NCI-H524 treated with DMSO at 0.1 percent for 48 hours (cell line): ENCODE results near the gene CDK11B.
"Not testable (repeated sequence)": the region's sequence is repeated elsewhere in the genome, so short reads cannot be mapped to it uniquely, and the experiment has no call there.

Source experiments
- DNase-seq: peaks from one replicate; lab custom pipeline; 2025; lab: John Stamatoyannopoulos, UW

Gene CDK11B

DNA sequence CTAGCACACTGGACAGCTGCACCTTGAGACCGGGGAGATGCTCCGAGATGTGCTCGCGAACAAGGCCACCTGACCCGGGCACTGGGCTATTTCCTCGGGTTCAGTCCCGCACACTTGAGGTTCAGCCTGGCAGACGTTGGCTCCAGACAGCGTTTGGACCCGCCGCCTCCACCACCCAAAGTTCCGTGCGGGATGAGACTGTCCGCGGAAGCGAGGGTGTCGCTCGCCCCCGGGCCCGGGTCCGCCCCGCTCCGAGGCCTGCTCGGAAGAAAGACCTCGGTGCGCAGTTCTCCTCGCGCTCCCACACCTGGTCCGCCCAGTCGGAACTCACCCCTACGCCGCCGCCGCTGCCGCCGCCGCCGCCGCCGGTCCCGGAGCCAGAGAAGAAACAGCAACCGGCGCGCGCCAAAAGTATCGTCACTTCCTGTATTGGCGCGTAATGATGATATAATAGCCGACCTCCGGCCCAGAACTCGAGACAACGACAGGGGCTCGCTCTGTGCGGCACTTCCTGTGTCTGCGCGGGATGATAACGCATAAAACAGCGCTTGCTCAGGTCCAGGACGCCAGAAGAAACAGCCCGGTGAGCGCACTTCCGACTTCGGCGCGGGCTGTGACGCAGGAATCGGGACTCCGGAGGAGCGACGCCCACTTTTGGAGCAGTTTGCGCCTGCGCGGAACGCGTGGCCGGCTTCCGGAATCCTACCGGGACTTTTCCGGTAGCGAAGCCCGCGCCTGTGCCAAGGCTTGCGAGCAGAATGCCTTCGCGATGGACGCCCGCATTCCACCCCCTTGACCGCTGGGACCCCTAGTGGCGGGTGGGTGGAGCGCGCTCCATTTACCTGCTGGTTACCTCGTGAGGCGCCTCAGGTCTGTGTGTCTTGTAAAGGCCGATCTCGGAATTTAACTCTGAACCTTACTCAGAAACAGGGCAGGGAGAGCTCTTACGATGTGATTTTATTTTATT, at the start of gene CDK11B:
Gene CDK11B, minus strand, starts transcription at position 422 of the 967 bp plus-strand sequence. CDS start 1,519 bp downstream, outside the sequence.
- DNase-seq, result peak; percentile 34

DNA sequence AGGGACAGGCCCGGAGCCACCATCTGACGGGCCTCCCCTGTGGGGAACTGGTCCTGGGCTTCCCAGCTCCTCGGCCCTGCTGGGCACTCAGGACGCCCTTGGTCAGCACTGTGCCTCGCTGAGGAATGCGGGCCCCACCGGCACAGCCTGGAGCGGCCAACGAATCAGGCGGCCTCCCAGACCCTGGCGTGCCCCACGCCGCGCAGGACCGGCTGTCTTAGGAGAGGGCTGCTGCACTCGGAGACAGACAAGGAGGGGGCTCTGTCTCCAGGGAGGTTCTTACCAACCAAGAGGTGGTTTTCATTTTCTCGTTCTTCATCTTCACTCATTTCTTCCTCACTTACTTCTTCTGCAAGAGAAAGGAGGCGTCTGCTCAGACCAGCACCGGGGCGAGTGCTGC, 49.1 kb upstream of the CDK11B start:
- DNase-seq, result not testable (repeated sequence)

DNA sequence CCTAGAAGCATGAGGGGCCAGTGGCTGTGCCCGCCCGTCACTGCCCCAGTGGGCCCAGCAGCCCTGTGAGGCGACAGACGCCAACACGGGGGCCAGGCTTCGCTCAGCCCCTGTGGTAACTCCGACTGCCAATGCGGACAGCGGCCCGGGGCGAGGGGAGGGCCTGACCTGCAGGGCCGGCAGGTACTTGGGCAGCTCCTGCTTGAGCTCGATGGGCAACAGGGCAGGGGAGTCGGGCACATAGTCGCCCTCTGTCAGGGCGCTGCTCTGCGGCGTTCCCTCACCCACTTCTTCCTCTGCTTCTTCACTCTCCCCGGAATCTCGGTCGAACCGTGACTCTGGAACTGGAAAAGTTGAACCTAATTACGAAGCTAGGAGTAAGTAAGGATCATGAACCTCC, 48.4 kb upstream of the CDK11B start:
- not testable (repeated sequence) for DNase-seq

DNA sequence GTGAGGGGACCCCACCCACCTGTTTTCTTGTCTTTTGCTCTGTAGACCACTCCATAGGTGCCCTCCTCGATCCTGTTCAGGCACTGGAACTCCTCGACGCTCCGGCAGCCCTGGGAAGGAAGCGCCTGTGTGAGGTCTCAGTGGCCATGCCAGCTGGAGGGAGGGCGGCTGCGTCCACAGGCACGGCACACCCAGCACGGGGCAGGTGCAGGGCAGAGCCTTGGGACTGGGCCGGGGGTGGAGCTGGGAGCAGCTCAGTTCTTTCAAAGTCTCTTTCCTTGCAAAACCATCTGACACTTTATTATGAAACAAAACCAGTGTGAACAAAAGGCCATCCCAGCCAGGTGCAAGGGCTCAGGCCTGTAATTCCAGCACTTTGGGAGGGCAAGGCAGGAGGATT, 46.8 kb upstream of the CDK11B start:
- DNase-seq, result not testable (repeated sequence)

DNA sequence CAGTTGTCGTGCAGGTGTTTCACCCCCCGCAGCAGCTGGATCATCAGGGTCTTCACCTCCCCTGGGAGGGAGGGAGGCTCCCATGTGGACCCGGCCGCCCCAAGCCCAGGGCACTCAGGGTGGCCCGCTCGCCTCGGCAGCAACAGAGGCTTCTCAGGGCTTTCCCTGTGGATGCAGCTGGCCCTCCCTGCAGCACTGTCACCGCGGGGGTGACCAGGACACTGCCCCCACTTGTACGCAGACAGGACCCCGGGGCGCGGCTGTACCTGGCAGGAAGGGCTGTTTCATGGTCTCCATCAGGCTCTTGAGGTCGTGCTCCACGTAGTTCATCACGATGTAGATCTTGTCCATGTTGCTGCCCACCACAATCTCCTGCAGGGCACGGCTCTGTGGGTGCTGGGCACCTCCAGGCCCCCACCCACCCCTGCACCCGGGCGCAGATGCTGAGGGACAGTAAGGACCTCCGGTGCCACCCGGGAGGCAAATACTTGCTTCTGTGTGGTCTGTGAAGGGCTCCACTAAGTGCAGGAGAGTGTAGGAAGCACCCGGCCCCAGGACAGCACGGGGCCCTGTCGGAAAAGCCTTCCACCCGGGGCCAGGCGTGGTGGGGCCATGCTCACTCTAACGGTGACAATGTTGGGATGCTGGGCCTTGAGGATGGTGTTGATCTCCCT, 45.6 kb upstream of the CDK11B start:
- not testable (repeated sequence) for DNase-seq

DNA sequence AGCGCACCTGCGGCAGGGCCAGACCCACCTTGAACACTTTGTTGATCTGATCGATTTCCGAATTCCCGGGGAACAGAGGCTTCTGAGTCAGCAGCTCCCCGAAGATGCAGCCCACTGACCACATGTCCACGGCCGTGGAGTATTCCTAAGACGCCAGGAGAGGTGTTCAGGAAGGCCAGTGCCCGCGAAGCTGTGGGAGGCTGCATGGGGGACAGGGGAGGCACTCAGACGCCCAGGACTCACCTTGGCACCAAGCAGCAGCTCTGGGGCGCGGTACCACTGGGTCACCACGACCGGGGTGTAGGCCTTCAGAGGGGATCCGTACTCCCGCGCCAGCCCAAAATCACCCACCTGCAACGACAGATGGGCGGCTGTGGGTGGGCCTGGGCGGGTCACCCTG, 45.0 kb upstream of the CDK11B start:
- DNase-seq, result no peak

DNA sequence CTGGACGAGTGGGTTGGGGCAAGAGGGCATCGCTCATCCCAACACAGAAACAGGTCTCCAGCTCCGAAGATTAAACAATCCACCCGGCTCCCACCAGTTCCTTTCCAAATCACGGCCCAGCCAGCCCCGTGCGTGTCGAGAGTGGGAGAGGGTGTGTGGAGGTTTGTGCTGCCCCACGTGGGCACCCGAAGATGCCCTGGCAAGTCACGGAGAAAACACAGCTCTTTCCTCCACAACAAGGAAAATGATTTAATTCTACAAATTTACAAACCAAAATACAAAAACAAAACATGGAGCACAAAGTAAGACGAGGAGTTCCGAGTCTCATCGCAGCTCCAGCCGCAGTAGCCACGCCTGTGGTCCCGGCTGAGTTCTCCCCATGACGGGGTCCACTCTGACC, 43.7 kb upstream of the CDK11B start:
- not testable (repeated sequence) for DNase-seq

DNA sequence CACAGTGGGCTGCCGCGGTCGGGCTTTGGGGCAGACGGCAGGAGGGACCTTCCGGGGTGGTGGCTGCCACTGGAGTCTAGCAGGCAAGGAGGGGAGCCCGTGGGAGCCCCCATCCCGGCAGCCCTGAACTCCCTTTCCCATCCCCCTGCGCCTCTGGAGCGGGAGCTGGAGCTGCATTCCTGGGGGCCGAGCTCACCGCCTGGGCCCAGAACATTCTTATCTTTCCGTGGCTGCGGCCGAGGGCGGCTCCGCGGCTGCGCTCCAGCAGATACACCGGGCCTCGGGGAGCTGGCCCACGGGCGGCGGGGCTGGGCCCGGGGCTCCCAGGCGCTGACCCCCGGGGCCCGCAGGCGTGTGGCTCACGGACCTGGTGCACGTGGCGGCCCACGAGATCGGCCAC, 41.8 kb upstream of the CDK11B start:
- not testable (repeated sequence) for DNase-seq

DNA sequence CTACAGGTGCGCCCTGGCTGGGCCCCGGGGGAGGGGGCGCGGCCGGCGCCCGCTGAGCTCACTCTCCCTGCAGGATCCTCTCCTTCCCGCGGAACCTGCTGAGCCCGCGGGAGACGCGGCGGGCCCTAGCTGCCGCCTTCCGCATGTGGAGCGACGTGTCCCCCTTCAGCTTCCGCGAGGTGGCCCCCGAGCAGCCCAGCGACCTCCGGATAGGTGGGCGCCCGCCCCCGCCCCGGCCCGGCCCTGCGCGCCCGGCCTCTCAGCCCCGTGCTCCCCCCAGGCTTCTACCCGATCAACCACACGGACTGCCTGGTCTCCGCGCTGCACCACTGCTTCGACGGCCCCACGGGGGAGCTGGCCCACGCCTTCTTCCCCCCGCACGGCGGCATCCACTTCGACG, 41.3 kb upstream of the CDK11B start:
- DNase-seq, result not testable (repeated sequence)

DNA sequence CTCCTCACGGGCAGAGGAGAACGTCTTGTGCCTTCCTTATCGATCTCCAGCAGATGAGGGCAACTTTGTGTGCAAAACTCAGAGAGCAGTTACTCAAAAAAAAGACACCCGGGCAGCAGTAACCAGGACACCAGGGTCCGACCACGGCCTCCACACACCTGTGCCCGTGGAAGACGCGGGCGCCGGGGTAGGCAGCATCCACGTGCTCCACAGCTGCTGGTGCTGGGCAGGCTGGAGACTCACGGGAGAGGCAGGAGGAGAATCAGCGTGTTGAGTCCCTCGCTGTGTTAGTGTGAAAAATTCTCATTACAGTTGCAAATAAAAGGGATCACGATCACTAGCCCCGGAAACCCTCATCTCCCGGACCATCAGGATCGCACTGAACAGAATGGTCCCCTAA, 40.3 kb upstream of the CDK11B start:
- DNase-seq, result not testable (repeated sequence)

DNA sequence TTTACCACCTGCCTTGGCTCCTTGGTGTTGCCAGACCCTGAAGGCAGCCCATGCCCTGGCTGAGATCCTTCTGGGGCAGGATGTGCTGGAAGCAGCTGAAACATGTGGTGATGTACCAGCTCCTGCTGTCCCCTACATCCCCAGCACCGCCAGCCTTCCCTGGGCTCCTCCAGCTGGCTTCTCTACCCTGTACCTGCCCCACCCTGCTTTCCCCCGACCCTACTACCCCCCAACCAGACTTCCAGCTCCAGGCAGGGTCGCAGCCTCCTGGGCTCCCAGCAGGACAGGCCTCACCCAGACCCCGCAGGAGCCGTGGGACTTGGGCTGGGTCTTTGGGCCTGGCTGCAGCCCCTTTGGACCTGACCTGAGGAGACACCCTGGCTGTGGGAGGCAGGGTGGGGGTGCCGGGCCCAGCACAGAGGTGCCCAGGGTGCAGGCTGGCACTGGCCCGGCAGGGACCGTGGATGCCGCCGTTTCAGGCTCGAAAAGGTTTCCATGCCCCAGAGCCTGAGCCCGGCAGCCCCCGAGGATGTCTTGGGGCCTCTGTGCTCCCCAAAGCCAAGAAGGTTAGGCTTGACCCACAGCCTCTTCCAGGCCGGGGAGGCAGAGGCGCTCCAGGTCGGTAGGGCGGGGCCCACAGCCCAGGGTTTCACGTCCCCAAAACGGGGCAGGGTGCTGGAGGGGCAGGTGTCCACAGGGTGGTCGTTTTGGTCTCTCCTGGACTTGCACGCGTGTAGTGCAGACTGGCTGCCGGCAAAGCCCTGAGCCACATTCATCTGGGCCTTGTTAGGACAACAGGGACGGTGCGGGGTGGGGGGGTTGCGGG, 38.8 kb upstream of the CDK11B start:
- DNase-seq, result not testable (repeated sequence)

DNA sequence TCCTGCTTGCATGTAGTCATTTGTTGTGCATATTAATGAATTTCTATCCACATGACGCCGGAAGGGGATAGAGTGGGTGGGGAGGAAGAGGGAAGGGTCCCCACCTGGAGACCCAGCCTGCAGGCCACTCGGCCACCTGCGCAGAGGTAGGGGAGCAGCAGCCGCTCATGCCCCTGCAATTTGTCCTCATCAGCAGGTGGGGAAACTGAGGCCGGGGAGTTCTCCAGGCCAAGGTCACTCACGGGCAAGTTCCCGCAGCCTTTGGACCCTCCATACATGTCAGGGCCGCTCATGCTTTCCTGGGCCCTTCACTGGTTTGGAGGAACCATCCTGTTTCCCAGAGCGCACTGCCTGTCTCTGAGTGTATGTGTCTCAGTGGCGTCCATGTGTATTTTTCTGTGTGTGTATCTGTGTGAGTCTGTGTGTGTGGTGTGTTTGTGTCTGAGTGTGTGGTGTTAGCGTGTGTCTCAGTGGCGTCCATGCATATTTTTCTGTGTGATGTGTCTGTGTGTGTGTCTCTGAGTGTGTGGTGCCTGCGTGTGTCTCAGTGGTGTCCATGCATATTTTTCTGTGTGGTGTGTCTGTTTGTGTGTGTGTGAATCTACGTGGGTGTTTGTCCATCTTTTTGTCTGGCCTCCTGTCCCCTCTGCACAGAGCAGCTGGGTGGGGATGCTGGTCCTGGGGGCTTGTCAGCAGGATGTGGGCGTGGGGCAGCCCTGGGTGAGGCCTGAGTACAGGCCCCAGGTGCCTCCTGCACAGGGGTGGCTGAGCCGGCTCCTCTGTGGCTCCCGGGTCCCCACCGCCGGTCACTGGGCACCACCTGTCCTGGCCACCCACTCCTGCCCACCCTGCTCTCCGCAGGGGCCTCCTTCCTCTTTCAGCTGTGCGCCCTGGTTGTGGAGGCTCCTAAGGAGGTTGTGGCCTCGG, 37.9 kb upstream of the CDK11B start:
- not testable (repeated sequence) for DNase-seq

DNA sequence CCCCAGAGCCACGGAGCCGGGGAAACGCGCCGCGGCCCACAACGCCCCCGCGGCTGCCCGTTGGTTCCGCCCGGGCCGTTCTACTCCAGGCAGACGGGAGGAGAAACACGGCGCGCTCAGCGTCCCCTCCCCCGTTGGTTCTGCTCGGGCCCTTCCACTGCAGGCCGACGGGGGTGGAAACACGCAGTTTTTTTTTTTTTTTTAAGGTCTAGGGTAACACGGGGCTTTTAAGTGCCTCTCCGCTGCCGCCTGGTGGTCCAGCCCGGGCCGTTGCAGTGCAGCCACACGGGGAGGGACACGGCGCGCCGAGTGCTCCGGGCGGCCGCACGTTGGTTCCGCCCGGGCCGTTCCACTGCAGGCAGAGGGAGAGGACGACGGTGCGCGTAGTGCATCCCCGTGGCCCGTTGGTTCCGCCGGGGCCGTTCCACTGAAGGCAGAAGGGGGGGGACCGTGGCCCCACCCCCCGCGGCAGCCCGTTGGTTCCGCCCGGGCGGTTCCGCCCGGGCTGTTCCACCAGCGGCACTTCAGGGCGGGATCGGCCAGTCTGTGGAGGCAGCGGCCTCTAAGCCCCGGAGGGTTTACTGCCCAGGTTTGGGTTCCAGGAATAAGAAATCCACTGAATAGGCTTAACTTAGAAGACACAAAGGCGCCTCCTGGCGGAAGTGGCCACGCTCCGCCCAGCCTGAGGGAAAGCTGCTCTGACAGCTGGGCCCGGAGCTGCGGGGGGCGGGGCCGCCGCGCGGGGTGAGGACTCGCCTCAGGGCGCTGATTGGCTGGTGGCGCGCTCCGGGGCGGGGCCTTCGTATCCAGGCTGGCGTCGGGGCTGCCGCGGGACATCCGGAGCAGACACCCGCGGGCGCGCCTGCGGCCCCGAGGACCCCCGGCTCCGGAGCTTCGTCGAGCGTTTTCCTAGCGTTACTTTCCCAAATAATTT, 34.2 kb upstream of the CDK11B start, which contains the start of gene SLC35E2B:
Gene SLC35E2B, minus strand, starts transcription at position 82 of the 934 bp plus-strand sequence. CDS start 16,096 bp downstream, outside the sequence.
- DNase-seq, result peak; percentile 18

DNA sequence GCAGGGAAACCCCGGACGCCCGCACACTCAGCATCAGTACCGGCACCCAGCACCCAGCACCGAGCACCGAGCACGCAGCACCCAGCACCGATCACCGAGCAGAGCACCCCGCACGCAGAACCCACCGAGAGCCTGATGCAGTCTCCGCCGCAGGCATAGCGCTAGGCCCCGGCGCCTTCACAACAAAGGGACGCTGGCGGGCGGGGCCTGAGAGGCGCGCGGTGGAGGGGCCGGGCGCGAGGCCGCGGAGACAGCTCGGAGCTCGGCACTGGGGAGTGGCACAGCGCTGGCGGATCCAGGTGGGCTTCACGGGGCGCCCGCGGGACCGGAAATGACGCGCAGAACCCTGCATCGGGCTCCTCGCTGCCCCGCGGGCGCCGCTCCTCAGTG, 33.5 kb upstream of the CDK11B start:
- DNase-seq, result peak; percentile 18

DNA sequence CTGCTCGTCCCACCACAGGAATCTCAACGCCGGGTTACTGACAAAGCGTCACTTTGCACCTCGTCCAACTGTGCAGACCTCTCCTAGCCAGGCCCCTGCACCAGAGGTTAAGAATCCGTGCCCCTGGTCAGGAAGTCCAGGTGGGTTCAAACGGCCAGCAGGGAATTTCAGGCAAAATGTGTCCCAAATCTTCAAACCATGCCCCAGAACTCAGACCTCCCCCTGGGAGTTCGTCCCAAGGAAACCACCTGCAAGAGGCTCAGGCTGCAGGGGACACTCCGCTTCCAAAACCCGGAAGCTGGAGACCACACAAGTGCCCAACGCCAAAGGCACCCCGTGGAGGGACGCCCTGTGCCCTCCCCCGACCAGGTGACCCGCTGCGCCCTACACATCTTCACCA, 32.6 kb upstream of the CDK11B start:
- DNase-seq, result not testable (repeated sequence)

DNA sequence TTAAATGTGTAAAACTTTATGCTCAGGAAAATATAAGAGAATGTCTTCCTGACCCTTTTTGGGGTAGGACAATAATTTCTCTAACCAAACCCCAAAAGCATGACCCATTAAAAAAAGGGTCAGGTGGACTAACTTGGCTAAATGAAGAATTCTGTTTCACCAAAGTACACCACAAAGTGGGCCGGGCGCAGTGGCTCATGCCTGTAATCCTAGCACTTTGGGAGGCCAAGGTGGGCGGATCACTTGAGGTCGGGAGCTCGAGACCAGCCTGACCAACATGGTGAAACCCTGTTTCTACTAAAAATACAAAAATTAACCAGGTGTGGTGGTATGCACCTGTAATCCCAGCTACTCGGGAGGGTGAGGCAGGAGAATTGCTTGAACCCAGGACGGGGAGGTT, 30.7 kb upstream of the CDK11B start:
- DNase-seq, result not testable (repeated sequence)

DNA sequence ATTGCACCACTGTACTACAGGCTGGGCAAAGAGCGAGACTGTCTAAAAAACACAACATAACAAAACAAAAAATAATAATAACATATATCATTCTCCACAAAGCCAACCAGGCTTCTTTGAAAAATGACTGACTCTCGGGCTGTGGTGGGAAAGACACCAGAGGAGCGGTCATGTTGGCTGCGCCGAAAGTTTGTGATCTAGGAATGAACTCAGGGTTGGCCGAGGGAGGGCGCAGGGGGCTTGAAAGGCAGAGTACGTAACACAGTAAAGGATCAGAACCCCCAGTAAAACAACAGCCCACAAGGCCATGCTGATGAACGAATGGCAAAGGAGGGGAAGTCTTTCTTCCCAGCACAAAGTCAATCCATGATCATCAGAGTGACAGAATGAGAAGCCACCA, 29.0 kb upstream of the CDK11B start:
- DNase-seq, result no peak

DNA sequence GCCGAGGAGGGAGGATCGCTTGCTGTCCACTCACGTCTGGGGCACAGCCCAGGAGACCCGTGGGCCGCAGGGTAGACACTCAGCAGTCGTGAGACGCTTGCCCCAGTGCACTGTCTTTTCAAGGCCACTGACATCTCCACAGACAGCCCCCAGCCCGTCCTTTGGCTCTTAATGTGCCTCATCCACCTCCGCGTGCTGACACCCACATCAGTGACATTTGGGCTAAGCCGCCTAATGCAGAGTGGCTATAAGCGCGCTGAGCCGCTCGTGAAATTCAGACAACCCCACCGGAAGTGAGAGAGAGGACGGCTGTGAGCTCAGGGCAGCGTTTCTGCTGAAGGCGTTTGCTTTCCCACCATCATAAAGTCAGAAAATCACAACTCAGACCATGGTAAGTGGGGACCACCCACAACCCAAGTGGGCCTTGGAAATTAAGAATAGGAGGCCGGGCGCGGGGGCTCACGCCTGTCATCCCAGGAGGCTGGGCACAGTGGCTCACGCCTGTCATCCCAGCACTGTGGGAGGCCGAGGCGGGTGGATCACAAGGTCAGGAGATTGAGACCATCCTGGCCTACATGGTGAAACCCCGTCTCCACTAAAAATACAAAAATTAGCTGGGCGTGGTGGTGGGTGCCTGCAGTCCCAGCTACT, 25.4 kb upstream of the CDK11B start:
- no peak for DNase-seq
